ENCODE measurements around the gene PRKCB.

DNA sequence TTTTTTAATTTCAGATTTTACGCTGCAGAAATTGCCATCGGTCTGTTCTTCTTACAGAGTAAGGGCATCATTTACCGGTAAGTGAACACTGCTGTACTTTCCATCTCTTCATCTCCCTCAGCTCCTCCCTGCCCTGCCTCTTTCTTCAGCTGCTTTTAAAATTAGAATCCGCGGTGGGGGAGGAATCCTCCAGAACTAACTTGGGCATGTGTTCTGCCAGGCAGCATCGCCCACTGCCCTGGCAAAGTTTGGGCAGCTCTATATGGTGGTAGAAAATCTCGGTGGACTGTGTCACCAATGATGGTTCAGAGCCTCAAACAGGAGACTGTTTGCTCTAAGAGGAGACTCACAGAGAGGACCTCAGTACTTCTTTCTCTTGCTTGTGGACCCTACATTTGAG, 338.7 kb downstream of the PRKCB start:
- TF ChIP-seq, protein P1, sequence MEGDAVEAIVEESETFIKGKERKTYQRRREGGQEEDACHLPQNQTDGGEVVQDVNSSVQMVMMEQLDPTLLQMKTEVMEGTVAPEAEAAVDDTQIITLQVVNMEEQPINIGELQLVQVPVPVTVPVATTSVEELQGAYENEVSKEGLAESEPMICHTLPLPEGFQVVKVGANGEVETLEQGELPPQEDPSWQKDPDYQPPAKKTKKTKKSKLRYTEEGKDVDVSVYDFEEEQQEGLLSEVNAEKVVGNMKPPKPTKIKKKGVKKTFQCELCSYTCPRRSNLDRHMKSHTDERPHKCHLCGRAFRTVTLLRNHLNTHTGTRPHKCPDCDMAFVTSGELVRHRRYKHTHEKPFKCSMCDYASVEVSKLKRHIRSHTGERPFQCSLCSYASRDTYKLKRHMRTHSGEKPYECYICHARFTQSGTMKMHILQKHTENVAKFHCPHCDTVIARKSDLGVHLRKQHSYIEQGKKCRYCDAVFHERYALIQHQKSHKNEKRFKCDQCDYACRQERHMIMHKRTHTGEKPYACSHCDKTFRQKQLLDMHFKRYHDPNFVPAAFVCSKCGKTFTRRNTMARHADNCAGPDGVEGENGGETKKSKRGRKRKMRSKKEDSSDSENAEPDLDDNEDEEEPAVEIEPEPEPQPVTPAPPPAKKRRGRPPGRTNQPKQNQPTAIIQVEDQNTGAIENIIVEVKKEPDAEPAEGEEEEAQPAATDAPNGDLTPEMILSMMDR (IDR thresholded peaks at IDR 0.05), result no peak
- no peak for TF ChIP-seq POLR2A (IDR thresholded peaks at IDR 0.05)
